Naive B cell (primary cell): Measurements from ENCODE around the gene SRGAP2C. TPM values are rescaled to one million over a fixed set of nuclear protein-coding genes. Genes with fewer than 3 reads are reported as not detected.
"Not testable (repeated sequence)": the region's sequence is repeated elsewhere in the genome, so short reads cannot be mapped to it uniquely, and the experiment has no call there.

Experiments
- ATAC-seq, 2 donors: fragments of 150-1000 bp; cut with Tn5 transposase; 2 replicates each; pipeline ENCODE4 v1.10.0; 2021; ENCODE audit warnings: low read depth in 2 of 2, mild to moderate bottlenecking in 2 of 2, moderate library complexity in 2 of 2
- DNase-seq: peaks from one replicate; pipeline ENCODE4 v3.0.0; 2022
- H3K27ac Mint-ChIP-seq, 6 donors: one replicate each; pipeline ENCODE4 v1.8.0; 2020 to 2022; ENCODE audit warnings: mild to moderate bottlenecking in 6 of 6, mixed read lengths in 6 of 6, moderate library complexity in 5 of 6, inconsistent platforms in 2 of 6
- H3K27me3 Mint-ChIP-seq, 3 donors: one replicate each; pipeline ENCODE4 v1.8.0; 2021 to 2022; ENCODE audit warnings: mixed read lengths in 3 of 3, mild to moderate bottlenecking in 1 of 3
- H3K36me3 Mint-ChIP-seq, 2 donors: one replicate each; pipeline ENCODE4 v1.8.0; 2020 to 2022; ENCODE audit warnings: mixed read lengths in 2 of 2, inconsistent platforms in 1 of 2, mild to moderate bottlenecking in 1 of 2
- H3K4me1 Mint-ChIP-seq, 3 donors: one replicate each; pipeline ENCODE4 v1.8.0; 2020 to 2022; ENCODE audit warnings: mixed read lengths in 3 of 3, inconsistent platforms in 1 of 3, mild to moderate bottlenecking in 1 of 3, moderate library complexity in 1 of 3
- H3K4me3 Mint-ChIP-seq, 8 donors: one replicate each; pipeline ENCODE4 v1.8.0; 2020 to 2022; ENCODE audit warnings: mild to moderate bottlenecking in 8 of 8, mixed read lengths in 8 of 8, moderate library complexity in 8 of 8, inconsistent platforms in 2 of 8
- H3K9me3 Mint-ChIP-seq, 7 donors: one replicate each; pipeline ENCODE4 v1.8.0; 2020 to 2022; ENCODE audit warnings: mixed read lengths in 7 of 7, mild to moderate bottlenecking in 5 of 7, inconsistent platforms in 2 of 7, moderate library complexity in 1 of 7
- polyA plus RNA-seq, 6 donors: library from polyadenylated mRNA; unstranded; fragments of 300-500 nt; fragmentation: Illumina TruSeq; gene quantifications; one replicate each; pipeline ENCODE4 v1.2.3, GENCODE V29; 2021; ENCODE audit warnings: low read depth in 6 of 6

Gene SRGAP2C
- polyA plus RNA-seq, 6 donors from 2014 or later: 1.3 to 2.7 (median 2.0) TPM

GRCh38 chr1:121293263-121294204 is 108.8 kb downstream of the SRGAP2C start:
- not testable (repeated sequence) for H3K27me3 Mint-ChIP-seq, DNase-seq, H3K9me3 Mint-ChIP-seq, H3K36me3 Mint-ChIP-seq, H3K27ac Mint-ChIP-seq, H3K4me1 Mint-ChIP-seq, H3K4me3 Mint-ChIP-seq, ATAC-seq

- not testable (repeated sequence) for H3K4me3 Mint-ChIP-seq, DNase-seq, H3K36me3 Mint-ChIP-seq, H3K4me1 Mint-ChIP-seq, H3K27me3 Mint-ChIP-seq, H3K27ac Mint-ChIP-seq, H3K9me3 Mint-ChIP-seq, ATAC-seq
Measured at GRCh38 chr1:121294205-121294570, 109.4 kb downstream of the SRGAP2C start.

- H3K4me3 Mint-ChIP-seq, DNase-seq, H3K36me3 Mint-ChIP-seq, H3K27me3 Mint-ChIP-seq, H3K27ac Mint-ChIP-seq, H3K4me1 Mint-ChIP-seq, ATAC-seq, H3K9me3 Mint-ChIP-seq: not testable (repeated sequence)
Measured at GRCh38 chr1:121296563-121296962, 111.8 kb downstream of the SRGAP2C start.

DNA sequence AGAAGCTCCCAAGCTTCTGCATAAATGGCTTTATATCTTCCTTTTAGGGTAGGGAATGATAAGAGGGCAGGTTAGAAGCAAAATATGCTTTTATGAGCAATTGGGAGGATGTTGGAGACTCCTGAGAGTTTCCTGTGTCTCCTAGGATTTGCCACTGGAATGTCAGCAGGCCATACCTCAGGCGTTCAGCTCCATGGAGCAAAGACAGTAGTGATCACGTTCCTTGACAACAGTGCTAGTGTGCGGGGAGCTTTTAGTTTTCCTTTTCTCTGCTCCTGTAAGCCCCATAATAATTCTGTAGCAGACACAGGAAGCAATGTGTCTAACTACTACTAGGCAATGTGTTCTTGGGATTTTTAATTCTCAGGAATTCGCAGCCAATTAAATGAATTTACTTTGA is 113.8 kb downstream of the SRGAP2C start:
- not testable (repeated sequence) for H3K4me1 Mint-ChIP-seq, H3K4me3 Mint-ChIP-seq, H3K36me3 Mint-ChIP-seq, DNase-seq, H3K9me3 Mint-ChIP-seq, H3K27ac Mint-ChIP-seq, ATAC-seq, H3K27me3 Mint-ChIP-seq

GRCh38 chr1:121299514-121300149 is 114.9 kb downstream of the SRGAP2C start:
- not testable (repeated sequence) for H3K27ac Mint-ChIP-seq, H3K27me3 Mint-ChIP-seq, H3K36me3 Mint-ChIP-seq, H3K4me1 Mint-ChIP-seq, H3K4me3 Mint-ChIP-seq, H3K9me3 Mint-ChIP-seq
- ATAC-seq (peak; percentile 82 to 91), DNase-seq (peak; percentile 0)

GRCh38 chr1:121301876-121302275 is 117.1 kb downstream of the SRGAP2C start:
- not testable (repeated sequence) for H3K4me3 Mint-ChIP-seq, ATAC-seq, H3K36me3 Mint-ChIP-seq, H3K9me3 Mint-ChIP-seq, H3K4me1 Mint-ChIP-seq, H3K27ac Mint-ChIP-seq, H3K27me3 Mint-ChIP-seq, DNase-seq

- not testable (repeated sequence) for DNase-seq, H3K4me1 Mint-ChIP-seq, H3K36me3 Mint-ChIP-seq, ATAC-seq, H3K4me3 Mint-ChIP-seq, H3K27me3 Mint-ChIP-seq, H3K9me3 Mint-ChIP-seq, H3K27ac Mint-ChIP-seq
Measured at GRCh38 chr1:121307759-121308158, 123.0 kb downstream of the SRGAP2C start.

GRCh38 chr1:121315509-121315908 is 130.7 kb downstream of the SRGAP2C start:
- H3K27me3 Mint-ChIP-seq, DNase-seq, H3K9me3 Mint-ChIP-seq, H3K4me3 Mint-ChIP-seq, H3K27ac Mint-ChIP-seq, H3K4me1 Mint-ChIP-seq, H3K36me3 Mint-ChIP-seq, ATAC-seq: not testable (repeated sequence)

GRCh38 chr1:121316081-121316480 is 131.3 kb downstream of the SRGAP2C start:
- not testable (repeated sequence) for H3K27me3 Mint-ChIP-seq, ATAC-seq, H3K36me3 Mint-ChIP-seq, H3K4me1 Mint-ChIP-seq, DNase-seq, H3K4me3 Mint-ChIP-seq, H3K27ac Mint-ChIP-seq, H3K9me3 Mint-ChIP-seq

GRCh38 chr1:121317491-121318468 is 133.0 kb downstream of the SRGAP2C start:
- not testable (repeated sequence) for H3K4me3 Mint-ChIP-seq, H3K4me1 Mint-ChIP-seq, H3K27me3 Mint-ChIP-seq, ATAC-seq, H3K27ac Mint-ChIP-seq, H3K9me3 Mint-ChIP-seq, DNase-seq, H3K36me3 Mint-ChIP-seq

- not testable (repeated sequence) for H3K27ac Mint-ChIP-seq, H3K4me1 Mint-ChIP-seq, H3K36me3 Mint-ChIP-seq, ATAC-seq, H3K27me3 Mint-ChIP-seq, H3K4me3 Mint-ChIP-seq, DNase-seq, H3K9me3 Mint-ChIP-seq
Measured at GRCh38 chr1:121318687-121319086, 133.9 kb downstream of the SRGAP2C start.

GRCh38 chr1:121321660-121322059 is 136.9 kb downstream of the SRGAP2C start:
- not testable (repeated sequence) for H3K4me3 Mint-ChIP-seq, ATAC-seq, H3K4me1 Mint-ChIP-seq, H3K36me3 Mint-ChIP-seq, H3K27me3 Mint-ChIP-seq, DNase-seq, H3K9me3 Mint-ChIP-seq
- peak overlapping the region in 1 of 6 donors; percentile 72 for H3K27ac Mint-ChIP-seq

GRCh38 chr1:121324726-121325125 is 140.0 kb downstream of the SRGAP2C start:
- H3K4me1 Mint-ChIP-seq, ATAC-seq, H3K27me3 Mint-ChIP-seq, DNase-seq, H3K4me3 Mint-ChIP-seq, H3K27ac Mint-ChIP-seq, H3K36me3 Mint-ChIP-seq, H3K9me3 Mint-ChIP-seq: not testable (repeated sequence)
